ENCODE data around the gene BMP7.

Gene BMP7

DNA sequence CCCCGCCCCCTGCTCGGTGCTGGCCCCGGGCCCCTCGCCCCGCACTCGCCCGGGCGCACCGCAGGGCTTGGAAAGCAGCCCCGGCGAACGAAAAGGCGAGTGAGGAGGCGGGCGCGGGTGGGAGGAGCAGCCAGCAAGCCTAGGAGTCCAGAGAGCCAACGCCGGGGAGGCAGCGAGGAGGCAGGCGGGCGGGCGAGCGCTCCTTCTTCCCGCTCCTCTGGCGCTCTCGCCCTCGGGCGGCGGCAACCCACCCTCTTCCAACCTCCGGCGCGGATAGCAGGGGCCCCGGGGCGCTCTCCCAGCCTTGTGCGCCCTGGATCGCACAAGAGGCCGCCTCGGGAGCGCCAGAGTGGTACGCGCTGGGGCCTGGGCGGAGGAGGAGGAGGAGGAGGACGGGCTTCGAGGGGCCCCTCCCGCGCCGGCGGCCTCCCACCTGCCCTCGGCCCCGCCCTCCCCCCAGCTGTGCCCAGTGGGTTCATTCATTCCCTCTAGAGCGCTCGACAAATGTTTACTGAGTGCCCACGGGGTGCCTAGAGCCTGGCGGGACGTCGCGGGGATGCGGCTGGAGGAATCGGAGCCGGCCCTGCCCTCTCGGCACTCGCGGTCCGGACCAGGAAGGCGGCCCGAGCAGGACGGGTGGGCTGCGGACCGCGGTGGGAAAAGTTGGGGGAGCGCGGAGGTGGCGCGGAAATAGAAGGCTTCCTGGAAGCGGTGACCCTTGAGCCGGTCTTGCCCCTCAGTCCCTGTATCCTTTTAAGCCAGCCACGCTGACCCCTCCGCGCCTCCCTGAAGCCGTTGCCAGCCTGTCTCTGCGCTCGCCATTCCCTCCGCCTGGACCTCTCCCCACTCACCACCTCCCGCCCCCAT, at the start of gene BMP7:
Gene BMP7 (minus strand): TSS at position 351 of the 867 bp plus-strand sequence. CDS start 519 bp downstream, outside the sequence.
- DNase-seq (ENCODE audit: low spot score): peak; percentile 84

DNA sequence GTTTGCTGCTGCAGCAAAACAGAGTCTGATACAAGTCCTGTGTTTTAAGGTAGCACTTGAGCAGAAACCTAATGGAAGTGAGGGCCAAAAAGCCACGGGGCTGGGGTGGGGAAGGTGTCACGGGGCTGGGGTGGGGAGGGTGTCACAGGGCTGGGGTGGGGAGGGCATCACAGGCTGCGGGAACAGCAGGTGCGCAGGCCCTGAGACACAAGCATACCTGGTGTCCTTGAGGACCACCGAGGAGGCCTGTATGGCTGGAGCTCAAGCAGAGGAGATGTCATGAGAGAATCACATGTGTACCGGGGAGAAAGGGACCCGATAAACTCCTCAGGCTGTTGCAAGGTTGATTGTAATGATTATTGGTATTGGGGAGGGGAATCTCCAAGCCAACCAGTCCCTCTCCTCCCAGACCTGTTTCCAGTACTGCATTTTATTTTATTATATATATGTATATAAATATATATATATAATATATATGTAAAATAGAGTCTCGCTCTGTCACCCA, 49.6 kb upstream of the BMP7 start:
- DNase-seq (ENCODE audit: low spot score): no peak

DNA sequence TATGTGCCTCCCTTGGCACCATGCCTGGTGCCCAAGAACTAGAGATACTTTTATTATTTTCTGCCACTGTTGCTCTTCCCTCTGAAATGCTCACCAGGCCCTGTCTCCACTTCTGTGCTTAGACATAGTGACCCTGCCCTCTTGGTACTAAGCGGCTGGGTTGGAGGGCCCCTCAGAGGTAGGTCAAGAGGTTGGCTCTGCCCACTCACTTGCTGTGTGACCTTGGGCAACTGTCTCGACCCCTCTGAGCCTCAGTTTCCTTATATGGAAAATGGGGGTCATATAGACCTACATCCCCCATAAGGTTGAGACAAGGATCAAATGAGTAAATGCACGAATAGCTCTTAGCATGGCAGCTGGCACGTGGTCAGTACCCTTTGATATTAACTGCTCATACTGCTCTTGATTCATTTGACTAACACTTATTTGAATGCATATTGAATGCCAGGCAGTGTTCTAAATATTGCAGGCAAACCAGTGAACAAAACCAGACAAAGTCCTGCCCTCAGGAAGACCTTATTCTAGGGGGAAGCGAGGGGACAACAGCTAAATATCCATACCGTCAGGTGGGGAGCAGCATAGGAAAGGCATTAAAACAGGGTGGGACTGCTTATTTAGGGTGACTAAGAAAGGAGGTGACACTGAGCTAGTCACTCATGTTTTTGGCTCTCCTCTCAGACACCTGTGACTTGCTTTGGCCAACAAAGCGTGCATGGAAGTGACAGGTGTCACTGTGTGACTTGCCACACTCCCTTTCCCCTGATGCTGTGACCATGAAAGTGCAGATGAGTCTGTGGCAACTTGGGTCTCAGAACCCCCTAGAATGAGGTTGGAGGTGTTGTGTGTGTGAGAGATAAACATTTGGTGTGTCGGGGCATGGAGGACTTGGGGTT, 48.9 kb upstream of the BMP7 start:
- DNase-seq (ENCODE audit: low spot score): no peak

DNA sequence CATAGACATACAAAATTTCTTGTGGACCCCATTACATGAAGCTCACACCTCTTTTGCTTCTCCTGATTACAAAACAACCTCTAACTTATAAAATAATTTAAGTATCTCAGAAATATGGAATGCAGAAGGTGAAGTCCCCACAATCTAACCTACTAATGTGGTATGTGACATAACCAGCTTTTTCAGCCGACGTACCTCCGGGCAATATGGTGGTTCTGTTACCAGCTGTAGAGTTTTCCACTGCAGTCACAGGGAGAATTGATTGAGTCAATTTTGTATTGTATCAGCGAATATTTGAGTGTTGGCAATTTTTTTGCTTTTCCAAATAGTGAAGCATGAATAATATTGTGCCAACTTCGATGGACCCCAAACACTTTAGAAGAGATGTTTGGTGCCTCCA, 47.5 kb upstream of the BMP7 start:
- no peak for DNase-seq (ENCODE audit: low spot score)

DNA sequence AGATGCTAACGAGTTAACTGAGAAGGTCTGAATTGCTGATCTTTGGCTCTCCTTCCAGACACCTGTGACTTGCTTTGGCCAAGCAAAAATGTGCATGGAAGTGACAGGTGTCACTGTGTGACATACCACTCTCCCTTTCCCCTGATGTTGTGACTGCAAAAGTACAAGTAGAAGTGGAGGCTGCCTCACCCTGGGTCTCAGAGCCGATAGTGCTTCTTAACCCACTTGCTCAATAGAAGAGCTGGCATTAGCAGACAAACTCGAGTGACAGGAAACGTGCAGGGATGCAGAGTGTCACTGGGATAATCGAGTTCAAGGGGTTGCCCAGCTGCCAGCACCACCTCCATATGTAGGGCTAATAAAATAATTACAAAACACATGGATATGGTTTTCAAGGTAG, 46.8 kb upstream of the BMP7 start:
- no peak for DNase-seq (ENCODE audit: low spot score)

DNA sequence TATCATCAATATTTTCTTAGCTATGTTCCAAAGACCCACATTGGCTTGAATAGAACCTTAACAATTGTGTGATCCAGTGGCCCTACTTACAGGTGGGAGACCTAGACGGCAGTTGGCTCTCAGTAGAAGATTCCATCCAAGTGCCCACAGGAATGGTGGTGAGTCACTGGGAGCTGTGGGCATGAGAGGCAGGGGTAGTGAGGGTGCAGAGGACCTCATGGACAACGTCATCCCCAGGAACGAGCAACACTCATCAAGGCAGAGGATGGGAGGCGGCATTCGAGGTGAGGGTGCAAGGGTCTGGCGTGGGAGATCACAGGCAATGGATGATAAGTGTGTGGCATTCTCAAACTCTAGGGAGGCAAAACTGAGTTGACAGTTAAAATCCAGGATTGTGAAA, 45.7 kb upstream of the BMP7 start:
- DNase-seq (ENCODE audit: low spot score): no peak

DNA sequence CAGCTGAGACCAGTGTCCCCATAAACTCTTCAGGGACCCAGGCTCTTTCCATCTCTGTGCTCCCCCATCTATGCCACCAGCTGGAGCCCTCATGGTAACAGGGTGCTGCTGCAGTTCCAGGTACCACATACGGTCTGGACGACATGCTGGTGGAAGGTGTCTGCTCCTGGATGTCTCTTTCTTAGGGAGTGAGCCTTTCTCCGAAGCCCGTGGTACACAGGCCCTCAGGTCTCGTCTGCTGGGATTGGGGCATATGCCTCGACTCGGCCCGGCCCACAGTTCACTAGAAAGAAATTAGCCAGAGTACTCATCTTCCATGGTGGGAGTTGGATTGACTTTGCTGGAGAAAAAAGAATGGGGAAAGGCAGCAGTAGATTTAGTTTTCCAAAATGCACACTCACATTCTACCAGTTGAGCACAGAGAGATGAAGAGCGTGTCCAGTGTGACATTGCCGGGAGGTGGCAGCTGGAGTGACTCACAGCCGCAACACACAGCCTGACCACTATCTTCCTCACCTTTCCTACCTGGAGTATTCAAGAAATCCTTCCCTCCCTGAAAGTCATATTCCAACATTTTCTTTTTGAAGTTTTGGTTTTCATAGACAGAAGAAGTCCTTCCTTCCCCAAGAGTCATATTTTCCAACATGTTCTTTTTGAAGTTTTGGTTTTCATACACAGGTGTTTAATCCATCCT, 44.5 kb upstream of the BMP7 start:
- no peak for DNase-seq (ENCODE audit: low spot score)

DNA sequence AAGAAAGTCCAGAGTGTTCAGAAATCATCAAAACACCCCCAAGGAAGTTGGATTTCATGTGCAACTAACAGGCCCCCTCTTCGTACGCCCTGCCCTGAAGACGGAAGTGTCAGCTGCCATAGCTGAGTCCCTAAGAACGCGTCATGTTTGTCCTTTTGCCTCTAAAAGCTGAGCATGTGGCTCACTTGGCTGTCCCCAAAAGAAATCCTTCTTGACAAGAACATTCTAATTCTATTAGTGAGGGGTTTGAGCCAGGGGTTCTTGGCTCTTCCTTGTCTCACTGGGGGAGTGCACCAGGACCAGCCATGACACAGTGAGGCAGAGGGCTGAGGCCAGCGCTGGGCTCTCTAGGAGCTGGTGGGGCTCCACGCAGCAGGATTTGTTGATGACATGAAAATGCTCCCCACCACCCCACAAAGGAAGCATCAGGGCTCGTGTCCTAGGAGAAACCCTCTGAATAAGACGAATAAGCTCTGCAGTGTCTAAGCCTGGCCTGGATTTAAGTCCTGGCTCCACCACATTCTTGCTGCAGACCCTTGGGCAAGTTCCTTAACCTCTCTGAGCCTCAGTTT, 43.2 kb upstream of the BMP7 start:
- no peak for DNase-seq (ENCODE audit: low spot score)

DNA sequence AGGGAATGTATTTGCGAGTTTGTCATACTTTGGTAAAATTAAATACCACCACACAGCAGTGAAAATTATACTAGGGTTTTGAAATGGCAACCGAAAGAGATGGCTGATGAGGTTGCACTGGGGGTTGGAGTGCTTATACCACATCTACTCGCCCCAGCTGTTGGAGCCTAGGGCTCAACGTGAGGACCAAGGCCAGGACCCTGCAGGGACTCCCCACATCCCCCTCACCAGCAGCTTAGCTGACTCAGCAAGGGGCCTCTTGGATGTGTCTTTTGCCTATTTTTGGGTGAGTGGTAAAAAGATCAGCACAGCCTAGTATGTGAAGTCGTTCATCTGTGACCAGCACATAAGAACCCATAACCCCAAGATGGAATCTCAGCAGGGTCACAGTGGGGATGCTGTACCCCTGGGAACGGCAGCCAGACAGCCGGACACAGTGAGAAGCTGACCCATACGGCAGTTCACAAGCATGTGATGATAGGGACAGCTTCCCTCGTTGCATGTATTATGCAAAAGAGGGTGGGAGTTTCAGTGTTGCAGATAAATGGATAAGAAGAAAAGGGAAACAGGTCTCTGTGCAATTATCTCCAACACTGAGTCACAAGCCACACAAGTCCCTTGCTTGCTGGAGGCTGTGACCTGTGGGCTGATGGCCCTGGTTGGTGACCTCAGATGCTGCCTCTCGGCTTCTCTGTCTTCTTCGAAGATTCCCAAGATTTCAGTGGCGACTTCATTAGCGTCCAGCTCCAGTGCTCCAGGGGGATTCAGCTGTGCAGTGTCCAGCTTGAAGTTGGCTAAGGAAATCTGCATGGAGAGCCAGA, 42.2 kb upstream of the BMP7 start:
- no peak for DNase-seq (ENCODE audit: low spot score)

DNA sequence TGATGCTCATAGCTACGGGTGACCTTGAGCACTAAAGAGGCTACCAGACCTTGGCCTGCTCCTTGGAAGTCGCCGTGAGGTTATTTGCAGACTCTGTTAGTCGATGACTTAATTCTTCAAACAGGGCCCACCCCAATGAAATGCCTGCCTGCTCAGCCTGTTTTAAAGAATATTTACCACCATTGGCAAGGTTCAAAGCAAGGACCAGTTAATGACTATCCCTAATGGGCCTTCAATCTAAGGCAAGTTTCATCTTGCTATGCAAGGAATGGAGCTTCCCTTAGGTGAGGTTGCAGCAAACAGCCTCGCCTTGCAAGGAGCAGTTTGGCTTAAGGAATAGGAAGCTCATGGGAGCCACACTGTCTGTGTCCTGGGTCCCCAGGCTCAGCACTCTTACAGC, 40.3 kb upstream of the BMP7 start:
- no peak for DNase-seq (ENCODE audit: low spot score)

DNA sequence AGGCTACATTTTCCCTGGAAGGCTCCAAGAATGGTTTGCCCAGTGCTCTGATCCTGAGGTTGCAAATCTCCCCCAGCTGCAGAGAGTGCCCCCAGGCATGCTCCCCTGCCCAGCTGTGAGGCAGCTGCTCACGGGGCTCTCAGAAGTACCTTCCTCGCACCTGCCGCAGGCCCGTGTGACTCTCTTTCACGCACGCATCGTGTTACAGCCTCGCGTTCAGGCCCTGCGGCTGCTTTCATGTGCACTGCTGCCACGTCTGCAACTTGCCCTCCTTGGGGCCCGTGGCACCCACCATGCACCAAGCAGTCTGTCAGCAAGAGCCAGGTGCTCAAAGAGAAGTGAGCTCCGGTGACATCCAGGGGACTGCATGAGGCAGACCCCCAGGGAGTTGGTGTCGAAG, 34.6 kb upstream of the BMP7 start:
- no peak for DNase-seq (ENCODE audit: low spot score)

DNA sequence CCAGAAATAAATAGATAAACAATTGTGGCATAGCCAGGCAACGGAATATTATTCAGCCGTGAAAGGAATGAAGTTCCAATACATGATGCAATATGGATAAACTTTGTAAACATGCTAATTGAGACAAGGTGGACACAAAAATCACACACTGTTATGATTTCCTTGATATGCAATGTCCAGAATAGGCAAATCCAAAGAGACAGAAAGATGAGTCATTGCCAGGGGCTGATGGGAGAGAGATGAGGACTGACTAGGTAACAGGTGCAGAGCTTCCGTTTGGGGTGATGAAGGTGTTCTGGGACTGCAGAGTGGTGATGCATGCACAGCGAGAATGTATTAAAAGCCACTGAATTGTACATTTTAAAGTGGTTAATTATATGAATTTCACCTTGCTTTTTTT, 32.0 kb upstream of the BMP7 start:
- DNase-seq (ENCODE audit: low spot score): no peak

DNA sequence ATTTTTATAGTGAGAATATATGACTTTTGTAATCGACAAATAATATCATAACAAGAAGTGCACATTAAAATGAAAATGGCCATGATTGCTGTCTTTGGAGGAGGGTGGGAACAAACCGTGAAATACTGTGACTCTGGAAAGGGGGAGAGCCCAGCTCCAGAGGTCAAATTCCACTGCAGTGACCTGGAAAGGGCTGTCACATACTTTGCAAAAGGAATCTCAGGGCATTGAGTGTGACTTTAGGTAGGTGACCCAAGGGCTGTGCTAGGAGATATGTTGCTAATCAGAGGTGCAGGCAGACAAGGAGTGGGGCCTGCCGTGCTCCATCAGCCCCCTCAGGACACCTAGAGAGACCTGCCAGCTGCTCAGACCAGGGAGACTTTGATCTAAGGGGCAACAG, 28.1 kb upstream of the BMP7 start:
- no peak for DNase-seq (ENCODE audit: low spot score)

DNA sequence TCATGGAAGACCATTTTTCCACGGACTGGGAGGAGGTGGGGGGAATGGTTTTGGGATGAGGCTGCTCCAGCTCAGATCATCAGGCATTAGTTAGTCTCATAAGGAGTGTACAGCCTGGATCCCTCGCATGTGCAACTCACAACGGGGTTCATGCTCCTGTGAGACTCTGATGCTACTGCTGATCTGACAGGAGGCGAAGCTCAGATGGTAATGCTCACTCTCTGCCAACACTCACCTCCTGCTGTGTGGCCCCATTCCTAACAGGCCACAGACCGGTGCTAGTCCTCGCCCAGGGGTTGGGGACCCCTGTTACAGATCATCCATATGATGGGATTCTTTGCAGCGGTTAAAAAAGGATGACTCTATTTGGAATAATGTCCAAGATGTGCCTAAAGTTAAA, 27.6 kb upstream of the BMP7 start:
- DNase-seq (ENCODE audit: low spot score): no peak

DNA sequence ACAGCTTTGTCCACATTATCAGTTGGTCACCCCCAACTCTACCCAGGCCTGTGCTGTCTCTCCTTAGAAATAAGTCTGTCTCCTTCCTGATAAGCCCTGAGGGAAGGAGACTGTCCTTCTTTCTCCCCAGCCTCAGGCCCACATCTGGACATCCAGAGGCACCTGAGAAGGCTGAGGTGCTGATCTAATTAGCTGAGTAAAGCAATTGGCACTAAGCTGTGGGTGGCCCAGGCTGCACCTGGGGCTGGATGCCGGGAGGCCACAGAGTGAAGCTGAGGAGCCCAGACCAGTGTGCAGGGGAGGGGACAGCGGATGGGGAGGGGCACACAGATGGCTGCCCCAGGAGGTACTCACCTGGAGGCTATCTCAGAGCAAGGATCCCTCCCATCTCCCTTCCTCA, 26.2 kb upstream of the BMP7 start:
- no peak for DNase-seq (ENCODE audit: low spot score)

DNA sequence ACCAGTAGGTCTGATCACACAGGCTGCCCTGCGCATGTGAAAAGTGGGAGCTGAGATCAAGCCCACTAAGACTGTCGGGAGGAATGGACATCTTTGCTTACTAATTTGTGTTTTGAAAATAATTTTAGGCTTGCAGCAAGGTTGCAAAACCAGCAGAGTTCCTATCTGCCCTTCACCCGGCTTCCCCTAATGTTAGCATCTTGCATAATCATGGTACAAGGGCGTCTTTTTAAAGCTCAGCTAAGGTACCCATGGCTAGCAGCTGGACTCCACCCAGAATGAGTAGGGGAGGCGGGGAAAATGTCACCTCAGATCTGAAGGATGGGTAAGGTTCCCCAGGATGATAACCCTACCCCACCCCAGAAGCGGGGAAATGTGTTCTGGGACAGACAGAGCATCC, 25.3 kb upstream of the BMP7 start:
- no peak for DNase-seq (ENCODE audit: low spot score)

DNA sequence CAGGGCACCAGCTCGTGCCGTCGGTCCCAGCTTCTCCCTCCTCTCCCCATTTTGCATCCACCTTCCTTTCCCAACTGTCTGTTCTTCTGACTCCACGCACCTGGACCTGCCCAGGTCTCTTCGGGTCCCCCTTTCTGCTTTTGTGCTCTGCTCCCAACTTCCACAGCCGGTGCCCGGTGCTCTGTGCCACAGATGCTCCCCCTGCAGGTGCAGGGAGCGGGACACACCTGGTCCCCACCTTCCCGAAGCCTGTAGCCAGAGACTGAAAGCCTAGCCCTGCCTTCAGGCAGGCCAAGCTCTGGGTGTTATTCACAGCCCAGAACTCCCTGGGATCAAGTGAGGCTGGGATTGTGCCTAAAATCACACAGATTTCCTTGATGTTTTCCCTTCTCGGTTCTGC, 24.6 kb upstream of the BMP7 start:
- DNase-seq (ENCODE audit: low spot score): no peak

DNA sequence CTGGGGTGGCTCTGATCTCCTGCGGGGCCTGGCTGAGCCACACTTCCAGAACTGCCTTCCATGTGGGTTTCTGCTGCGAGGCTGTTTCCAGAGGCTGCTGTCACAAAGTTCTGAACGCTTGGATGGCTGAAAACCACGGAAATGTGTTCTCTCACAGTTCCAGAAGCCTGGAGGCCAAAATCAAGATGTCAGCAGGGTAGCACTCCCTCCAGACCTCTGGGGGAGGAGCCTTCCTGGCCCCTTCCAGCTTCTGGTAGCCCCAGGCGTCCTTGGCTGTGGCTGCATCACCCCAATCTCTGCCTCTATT, 23.7 kb upstream of the BMP7 start:
- DNase-seq (ENCODE audit: low spot score): no peak

DNA sequence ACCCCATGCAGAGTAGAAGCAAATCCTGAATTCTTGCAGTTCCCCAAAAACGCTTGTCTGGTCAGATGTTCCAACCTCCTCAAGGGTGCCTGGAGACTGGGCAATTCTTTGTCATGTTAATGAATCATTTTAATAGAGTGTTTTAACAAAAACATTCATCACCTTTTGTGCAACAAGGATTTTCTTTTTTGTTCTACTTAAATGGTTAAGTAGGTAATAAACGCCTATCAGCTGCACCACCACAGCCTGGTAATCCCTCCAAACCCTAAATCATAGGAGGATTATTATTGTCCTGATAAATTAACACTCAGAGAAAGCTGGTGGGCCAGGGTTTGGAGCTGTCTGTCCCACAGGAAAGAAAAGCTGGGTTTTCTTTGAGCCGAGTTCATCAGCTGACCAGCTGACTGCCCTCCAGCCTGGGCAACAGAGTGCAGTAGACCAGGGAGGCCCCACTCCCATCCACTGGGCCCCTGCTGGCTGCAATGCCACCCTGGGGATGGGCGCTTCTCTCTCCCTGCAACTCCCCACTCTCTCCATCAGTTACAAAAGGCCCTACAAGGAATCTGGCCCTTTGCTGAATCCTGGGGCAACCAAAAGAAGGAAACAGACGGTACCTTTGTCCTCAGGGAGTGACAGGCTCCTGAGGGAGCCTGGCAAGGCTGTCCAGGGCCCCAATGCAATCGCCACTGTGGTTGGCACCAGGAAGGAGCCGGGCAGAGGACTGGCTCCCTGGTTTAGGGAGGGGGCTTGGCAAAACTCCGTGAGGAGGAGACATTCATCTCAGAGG, 23.1 kb upstream of the BMP7 start:
- DNase-seq (ENCODE audit: low spot score): no peak

DNA sequence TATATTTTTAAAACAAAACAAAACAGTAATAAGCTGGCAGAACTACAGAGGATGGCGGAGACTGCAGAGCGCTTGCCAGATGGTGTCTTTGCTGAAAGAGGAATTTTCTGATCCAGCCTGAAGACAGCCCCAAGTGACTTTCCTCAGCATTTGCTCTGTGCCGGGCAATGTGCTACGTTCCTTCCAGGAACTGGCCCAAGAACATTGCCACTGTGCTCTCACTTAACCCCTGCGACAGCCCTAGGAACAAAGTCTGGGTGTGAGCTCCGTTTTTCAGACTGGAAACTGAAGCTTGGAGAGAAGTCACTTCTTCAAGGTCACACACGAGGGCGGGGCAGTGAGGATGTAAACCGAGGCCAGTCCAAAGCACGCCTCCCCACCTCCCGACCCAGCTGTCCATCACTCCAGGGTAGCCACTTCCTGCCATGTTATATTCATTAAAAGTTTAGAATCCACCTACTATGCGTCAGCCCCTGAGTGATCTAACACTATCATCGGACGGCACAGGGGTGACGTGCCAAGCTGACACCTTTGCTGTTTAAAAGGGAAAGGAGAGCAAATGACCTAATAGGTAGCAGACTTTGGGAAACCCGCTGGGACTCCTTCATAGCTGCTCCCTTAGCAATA, 22.3 kb upstream of the BMP7 start:
- no peak for DNase-seq (ENCODE audit: low spot score)

Measured in ecto neural progenitor cell (in vitro differentiated cells).